GM10847 (cell line): ENCODE data around the gene IL16.

Experiments used
- POLR2A ChIP-seq: IDR thresholded peaks from 2 replicates; pipeline ENCODE4 v1.6.1; 2011; ENCODE audit not compliant: insufficient read length; ENCODE audit errors: extremely low read depth

Gene IL16

DNA sequence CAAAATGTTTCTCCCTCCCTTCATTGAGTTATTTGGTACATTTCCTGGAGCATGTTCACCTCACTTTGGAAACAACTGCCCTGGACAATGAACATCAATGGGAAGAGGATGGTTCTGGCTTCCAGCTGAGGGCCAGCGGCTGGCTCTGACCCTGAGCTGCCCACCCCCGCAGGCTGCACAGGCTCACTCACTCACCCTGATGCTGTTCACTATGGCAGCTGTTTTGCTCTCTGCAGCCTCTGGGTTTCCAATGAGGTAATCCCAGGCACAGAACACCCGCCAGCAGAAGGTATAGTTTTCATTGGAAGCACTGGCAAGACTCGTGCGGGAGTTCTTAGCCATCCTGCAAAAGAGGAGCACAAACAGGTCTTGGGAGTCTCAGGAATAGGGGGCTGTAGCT is 159.6 kb downstream of the IL16 start:
- TF ChIP-seq POLR2A: no peak

GRCh38 chr15:81357180-81357686 is 160.6 kb downstream of the IL16 start:
- TF ChIP-seq POLR2A: no peak

DNA sequence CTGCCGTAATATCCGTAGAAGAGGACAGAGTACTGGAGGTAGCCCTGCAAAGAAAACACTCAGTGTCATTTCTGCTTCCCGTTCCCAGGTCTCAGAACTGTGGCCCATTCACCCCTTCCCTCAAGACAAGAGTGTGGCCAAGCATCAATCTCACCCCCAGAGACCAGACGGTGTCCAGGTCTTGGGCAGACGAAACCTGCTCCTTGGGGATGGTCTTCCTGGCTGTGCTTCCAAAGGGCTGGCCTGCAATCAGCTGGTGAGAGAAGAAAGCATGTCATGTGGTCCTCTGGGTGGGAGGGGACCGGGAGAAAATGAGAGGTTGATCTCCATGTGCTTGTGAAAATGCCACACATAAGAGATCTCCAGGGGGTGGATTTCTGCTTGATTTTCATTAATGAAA is 161.6 kb downstream of the IL16 start:
- TF ChIP-seq POLR2A: no peak

DNA sequence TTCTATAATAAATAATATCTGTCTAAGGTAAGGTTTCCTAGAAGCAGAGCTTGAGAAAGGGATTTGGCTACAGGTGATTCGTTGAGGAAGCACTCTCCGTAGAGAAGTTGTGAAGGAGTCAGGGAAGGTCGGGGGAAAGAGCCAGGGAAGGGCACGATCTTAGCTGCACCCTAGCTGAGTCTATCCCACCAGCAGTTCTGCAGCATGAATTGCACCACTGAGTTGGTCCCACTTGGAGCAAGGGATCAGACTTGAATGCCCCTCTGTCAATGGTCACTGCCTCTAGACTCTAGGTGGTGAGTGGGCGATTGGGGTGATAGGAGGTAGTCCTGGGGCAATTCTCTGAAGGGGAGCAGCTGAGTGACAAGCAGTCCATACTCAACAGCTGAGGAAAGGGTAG is 163.8 kb downstream of the IL16 start:
- TF ChIP-seq POLR2A: no peak

GRCh38 chr15:81361891-81362290 is 165.2 kb downstream of the IL16 start:
- TF ChIP-seq POLR2A: no peak

- TF ChIP-seq POLR2A: no peak
Measured at GRCh38 chr15:81362790-81363189, 166.1 kb downstream of the IL16 start.

- TF ChIP-seq POLR2A: no peak
Measured at GRCh38 chr15:81363276-81363675, 166.6 kb downstream of the IL16 start.
